Endothelial cell of umbilical vein (primary cell): ENCODE results near the gene EGLN1.

Experiments
- GATA2 ChIP-seq: IDR thresholded peaks from 2 replicates; pipeline ENCODE4 v1.7.0; 2011; ENCODE audit warnings: low read depth, mild to moderate bottlenecking, moderate library complexity, mixed read lengths, low read length; ENCODE audit not compliant: insufficient read length, insufficient read depth
- POLR2AphosphoS5 ChIP-seq: IDR thresholded peaks from 2 replicates; pipeline ENCODE4 v1.6.1; 2012; ENCODE audit warnings: low read depth, mild to moderate bottlenecking, control low read depth, low read length, moderate library complexity; ENCODE audit not compliant: insufficient read depth
- TF ChIP-seq, protein P1 (sequence below), 2 donors: IDR thresholded peaks; 1 replicate in 1 of 2; 2 replicates in 1 of 2; pipeline ENCODE4 v1.5.1; 2011; ENCODE audit warnings: low read length in 2 of 2, mild to moderate bottlenecking in 2 of 2, moderate library complexity in 2 of 2, control low read depth in 1 of 2, inconsistent platforms in 1 of 2, low read depth in 1 of 2; ENCODE audit not compliant: insufficient read depth in 1 of 2; ENCODE audit errors: extremely low read depth in 1 of 2

DNA sequence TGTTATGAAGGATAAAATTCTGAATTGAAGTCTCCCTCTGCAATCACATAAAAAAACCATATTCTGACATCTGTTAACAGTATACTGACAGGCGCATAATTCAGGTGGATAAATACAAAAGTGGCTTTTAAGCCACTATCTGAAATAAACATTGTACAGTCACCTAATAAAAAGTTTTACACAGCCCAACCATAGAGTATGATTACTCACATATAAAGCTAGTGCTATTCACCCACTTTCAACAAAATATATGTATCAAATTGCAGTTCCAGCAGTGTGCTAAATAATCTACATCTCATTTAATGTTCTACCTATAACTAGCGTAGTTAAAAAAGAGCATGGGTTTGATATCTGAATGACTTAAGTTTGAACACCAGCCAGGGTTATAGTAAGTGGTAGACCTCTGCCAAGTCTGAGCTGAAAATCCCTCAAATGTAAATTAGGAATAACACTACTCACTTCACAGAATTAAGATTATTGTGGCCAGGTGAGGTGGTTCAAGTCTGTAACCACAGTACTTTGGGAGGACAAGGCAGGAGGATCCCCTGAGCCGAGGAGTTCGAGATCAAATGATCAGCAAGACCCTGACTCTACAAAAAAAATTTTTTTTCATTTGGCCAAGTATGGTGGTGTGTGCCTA, 3.9 kb downstream of the EGLN1 start:
- TF ChIP-seq, protein P1, sequence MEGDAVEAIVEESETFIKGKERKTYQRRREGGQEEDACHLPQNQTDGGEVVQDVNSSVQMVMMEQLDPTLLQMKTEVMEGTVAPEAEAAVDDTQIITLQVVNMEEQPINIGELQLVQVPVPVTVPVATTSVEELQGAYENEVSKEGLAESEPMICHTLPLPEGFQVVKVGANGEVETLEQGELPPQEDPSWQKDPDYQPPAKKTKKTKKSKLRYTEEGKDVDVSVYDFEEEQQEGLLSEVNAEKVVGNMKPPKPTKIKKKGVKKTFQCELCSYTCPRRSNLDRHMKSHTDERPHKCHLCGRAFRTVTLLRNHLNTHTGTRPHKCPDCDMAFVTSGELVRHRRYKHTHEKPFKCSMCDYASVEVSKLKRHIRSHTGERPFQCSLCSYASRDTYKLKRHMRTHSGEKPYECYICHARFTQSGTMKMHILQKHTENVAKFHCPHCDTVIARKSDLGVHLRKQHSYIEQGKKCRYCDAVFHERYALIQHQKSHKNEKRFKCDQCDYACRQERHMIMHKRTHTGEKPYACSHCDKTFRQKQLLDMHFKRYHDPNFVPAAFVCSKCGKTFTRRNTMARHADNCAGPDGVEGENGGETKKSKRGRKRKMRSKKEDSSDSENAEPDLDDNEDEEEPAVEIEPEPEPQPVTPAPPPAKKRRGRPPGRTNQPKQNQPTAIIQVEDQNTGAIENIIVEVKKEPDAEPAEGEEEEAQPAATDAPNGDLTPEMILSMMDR (IDR thresholded peaks at IDR 0.05; ENCODE audit: extremely low read depth in 1 of 2, insufficient read depth in 1 of 2, low read depth in 1 of 2, low read length in 2 of 2): no peak
- TF ChIP-seq GATA2: no peak
- TF ChIP-seq POLR2AphosphoS5: no peak
